Chondrocyte (in vitro differentiated cells): Measurements from ENCODE around the gene ATF7IP. TPM values are rescaled to one million over a fixed set of nuclear protein-coding genes. Genes with fewer than 3 reads are reported as not detected.

Experiments used
- DNase-seq: peaks from one replicate; pipeline ENCODE4 v3.0.0; 2021; ENCODE audit warnings: mixed read lengths, low spot score
- H3K27ac Mint-ChIP-seq: one replicate; pipeline ENCODE4 v1.8.0; 2021; ENCODE audit warnings: mild to moderate bottlenecking, moderate library complexity, mixed read lengths; ENCODE audit not compliant: unreplicated experiment
- H3K27me3 Mint-ChIP-seq: 2 replicates; pipeline ENCODE4 v1.8.0; 2021; ENCODE audit warnings: low read depth, mixed read lengths
- H3K36me3 Mint-ChIP-seq: 2 replicates; pipeline ENCODE4 v1.8.0; 2021; ENCODE audit warnings: low read depth, mixed read lengths
- H3K4me1 Mint-ChIP-seq: 2 replicates; pipeline ENCODE4 v1.8.0; 2021; ENCODE audit warnings: low read depth, mild to moderate bottlenecking, mixed read lengths
- H3K4me3 Mint-ChIP-seq: one replicate; pipeline ENCODE4 v1.8.0; 2021; ENCODE audit warnings: mild to moderate bottlenecking, moderate library complexity, mixed read lengths; ENCODE audit not compliant: unreplicated experiment
- H3K9me3 Mint-ChIP-seq: 2 replicates; pipeline ENCODE4 v1.8.0; 2021; ENCODE audit warnings: low read depth, mixed read lengths
- total RNA-seq: library from RNA; stranded (reverse); gene quantifications from 3 replicates; pipeline ENCODE4 v1.2.1, GENCODE V29; 2021
- TF ChIP-seq, protein P1 (sequence below): fragments of 200-600 bp; sonication (generic); IDR thresholded peaks from 2 replicates; pipeline ENCODE4 v1.5.0; 2021; ENCODE audit warnings: antibody characterized with exemption, mild to moderate bottlenecking, moderate library complexity

ATF7IP gene
- total RNA-seq, 1 donor from 2014 or later, result 45.9 TPM

DNA sequence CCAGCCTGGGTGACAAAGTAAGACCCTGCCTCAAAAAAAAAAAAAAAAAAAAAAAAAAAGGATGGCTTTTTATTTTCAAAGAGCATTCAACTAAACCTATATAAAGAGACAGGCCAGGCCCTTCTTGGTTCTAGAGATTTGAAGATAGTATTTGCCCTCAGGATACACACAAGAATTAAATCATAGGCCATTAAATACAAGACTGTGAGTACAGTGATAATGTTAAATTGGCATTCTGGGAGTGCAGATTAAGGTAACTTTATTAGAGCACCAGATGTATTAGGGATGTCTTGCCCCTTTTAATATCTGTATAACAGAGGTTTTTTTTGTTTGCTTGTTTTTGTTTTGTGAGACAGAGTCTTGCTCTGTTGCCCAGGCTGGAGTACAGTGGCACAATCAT lies 61.3 kb downstream of the ATF7IP start:
- peaks cover 20% of the 10 kb centered on the region for H3K9me3 Mint-ChIP-seq
- TF ChIP-seq, protein P1, sequence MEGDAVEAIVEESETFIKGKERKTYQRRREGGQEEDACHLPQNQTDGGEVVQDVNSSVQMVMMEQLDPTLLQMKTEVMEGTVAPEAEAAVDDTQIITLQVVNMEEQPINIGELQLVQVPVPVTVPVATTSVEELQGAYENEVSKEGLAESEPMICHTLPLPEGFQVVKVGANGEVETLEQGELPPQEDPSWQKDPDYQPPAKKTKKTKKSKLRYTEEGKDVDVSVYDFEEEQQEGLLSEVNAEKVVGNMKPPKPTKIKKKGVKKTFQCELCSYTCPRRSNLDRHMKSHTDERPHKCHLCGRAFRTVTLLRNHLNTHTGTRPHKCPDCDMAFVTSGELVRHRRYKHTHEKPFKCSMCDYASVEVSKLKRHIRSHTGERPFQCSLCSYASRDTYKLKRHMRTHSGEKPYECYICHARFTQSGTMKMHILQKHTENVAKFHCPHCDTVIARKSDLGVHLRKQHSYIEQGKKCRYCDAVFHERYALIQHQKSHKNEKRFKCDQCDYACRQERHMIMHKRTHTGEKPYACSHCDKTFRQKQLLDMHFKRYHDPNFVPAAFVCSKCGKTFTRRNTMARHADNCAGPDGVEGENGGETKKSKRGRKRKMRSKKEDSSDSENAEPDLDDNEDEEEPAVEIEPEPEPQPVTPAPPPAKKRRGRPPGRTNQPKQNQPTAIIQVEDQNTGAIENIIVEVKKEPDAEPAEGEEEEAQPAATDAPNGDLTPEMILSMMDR, result no peak
- peaks cover 8% of the 10 kb centered on the region for H3K4me1 Mint-ChIP-seq
- DNase-seq, result no peak
- no peaks in the 10 kb centered on the region for H3K27me3 Mint-ChIP-seq
- no peak overlapping the region for H3K4me3 Mint-ChIP-seq
- no peak overlapping the region for H3K27ac Mint-ChIP-seq
- peaks cover 35% of the 10 kb centered on the region for H3K36me3 Mint-ChIP-seq

DNA sequence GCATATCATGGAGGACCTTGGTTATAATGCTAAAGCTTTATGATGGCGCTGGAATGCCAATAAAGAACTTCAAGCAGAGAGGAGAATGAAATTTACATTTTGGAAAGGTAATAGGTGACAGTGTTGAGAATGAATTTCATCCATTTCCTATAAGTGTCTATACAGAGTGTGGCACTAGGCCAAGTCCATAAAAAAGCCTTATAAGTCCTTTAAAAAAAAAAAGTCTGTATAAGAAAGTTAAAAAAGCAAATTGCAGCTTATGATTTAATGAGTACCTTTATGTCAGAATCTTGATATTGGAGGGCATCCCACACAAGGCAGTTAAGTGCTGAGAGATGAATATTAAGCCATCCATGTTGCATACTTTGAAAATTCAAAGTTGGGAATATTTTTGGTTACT lies 62.4 kb downstream of the ATF7IP start:
- Mint-ChIP-seq H3K4me3 (no peak overlapping the region), H3K4me1 (peaks cover 12% of the 10 kb centered on the region), H3K27ac (no peak overlapping the region), H3K27me3 (no peaks in the 10 kb centered on the region), H3K36me3 (peaks cover 27% of the 10 kb centered on the region), H3K9me3 (peaks cover 9% of the 10 kb centered on the region)
- TF ChIP-seq, protein P1, result no peak
- DNase-seq, result no peak

DNA sequence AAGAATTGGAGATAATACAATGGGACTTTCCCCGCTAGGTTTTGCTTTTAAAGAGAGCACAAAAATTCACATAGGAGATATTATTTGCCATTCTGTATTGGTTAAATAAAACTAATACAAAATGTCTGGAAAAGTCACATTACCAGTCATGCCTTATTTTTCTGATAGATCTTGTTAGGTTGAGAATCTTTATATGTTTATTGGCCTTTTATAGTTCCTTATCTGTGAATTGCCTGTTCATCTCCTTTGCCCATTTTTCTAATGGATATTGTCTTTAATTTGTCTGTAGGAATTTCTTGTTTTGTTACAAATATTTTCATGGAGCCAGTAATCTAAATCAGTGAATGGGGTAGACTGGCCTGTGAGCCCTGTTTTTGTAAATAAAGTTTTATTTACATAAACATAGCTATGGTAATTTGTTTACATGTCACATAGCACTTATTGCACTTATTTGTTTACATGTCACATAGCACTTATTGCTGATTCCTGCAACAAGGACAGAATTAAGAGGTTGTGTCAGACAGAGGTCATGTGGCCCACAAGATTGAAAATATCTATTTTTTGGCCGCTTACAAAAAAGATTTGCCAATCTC lies 65.0 kb downstream of the ATF7IP start:
- Mint-ChIP-seq H3K27ac (no peak overlapping the region), H3K4me1 (peaks cover 15% of the 10 kb centered on the region), H3K36me3 (peaks cover 19% of the 10 kb centered on the region), H3K9me3 (peaks cover 8% of the 10 kb centered on the region), H3K4me3 (no peak overlapping the region), H3K27me3 (no peaks in the 10 kb centered on the region)
- no peak for DNase-seq
- TF ChIP-seq, protein P1, result no peak

DNA sequence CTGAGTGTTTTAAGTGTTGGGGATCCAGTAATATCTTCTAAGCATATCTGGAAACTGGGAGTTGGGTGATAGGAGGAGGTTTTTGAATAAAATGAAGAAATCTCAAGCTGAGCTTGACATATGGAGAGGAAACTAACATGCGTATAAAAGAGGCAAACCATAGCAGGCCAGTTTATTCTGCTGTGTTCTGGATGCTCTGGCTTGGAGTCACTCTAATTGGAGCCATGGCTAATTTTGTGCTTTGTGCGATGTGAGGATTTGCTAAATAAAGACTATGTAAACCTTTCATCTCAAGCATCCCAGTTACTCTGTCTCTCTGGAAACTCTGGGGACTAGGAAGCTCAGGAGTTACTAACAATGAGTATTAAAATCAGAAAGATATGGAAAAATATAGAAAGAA lies 66.5 kb downstream of the ATF7IP start:
- Mint-ChIP-seq H3K27ac (no peak overlapping the region), H3K9me3 (peaks cover 8% of the 10 kb centered on the region), H3K4me3 (no peak overlapping the region), H3K27me3 (no peaks in the 10 kb centered on the region), H3K36me3 (peaks cover 23% of the 10 kb centered on the region), H3K4me1 (peaks cover 15% of the 10 kb centered on the region)
- DNase-seq, result no peak
- TF ChIP-seq, protein P1, result no peak

DNA sequence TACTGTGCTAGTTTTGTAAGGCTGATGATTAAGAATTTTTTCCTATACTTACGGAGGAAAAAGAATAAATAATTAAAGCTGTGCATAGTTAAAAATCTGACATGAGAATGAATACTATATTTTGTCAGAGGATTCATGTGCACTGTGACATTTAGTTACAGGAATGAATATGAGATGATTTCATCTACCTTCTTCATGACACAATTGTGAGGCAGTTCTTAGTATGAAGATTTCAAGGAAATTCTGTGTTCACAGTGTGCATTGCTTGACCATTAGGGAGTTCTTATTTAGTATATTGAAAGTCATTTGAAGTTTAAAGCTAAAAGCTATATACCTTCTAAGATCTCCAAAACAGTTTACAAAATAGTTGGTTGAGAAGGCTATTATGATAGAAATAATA lies 70.1 kb downstream of the ATF7IP start:
- Mint-ChIP-seq H3K36me3 (peaks cover 25% of the 10 kb centered on the region), H3K27me3 (no peaks in the 10 kb centered on the region), H3K4me3 (no peak overlapping the region), H3K4me1 (peaks cover 7% of the 10 kb centered on the region), H3K9me3 (no peaks in the 10 kb centered on the region), H3K27ac (no peak overlapping the region)
- no peak for DNase-seq
- TF ChIP-seq, protein P1, result no peak
